GM12892 (cell line): ENCODE data around the gene WWP2.

Source experiments
- DNase-seq: peaks from one replicate; pipeline ENCODE4 v3.0.0; 2011; ENCODE audit not compliant: insufficient read length
- FAIRE-seq: peaks from 2 replicates; lab custom pipeline; 2011; peaks lifted over from hg19 to GRCh38; lab: Jason Lieb, UNC
- POLR2A ChIP-seq: IDR thresholded peaks from 2 replicates; pipeline ENCODE4 v1.6.1; 2011; ENCODE audit warnings: low read depth, low read length, control low read depth
- POLR2AphosphoS5 ChIP-seq: IDR thresholded peaks from 2 replicates; pipeline ENCODE4 v1.6.1; 2011; ENCODE audit warnings: low read depth, low read length, control low read depth
- TAF1 ChIP-seq: IDR thresholded peaks from 2 replicates; pipeline ENCODE4 v1.6.1; 2011; ENCODE audit warnings: low read depth, mild to moderate bottlenecking, control low read depth, low read length, borderline replicate concordance

WWP2 gene

GRCh38 chr16:69859105-69859989 is 97.2 kb downstream of the WWP2 start:
- DNase-seq = no peak
- TF ChIP-seq TAF1 (no peak), POLR2AphosphoS5 (no peak), POLR2A (no peak)
- no peak for FAIRE-seq

DNA sequence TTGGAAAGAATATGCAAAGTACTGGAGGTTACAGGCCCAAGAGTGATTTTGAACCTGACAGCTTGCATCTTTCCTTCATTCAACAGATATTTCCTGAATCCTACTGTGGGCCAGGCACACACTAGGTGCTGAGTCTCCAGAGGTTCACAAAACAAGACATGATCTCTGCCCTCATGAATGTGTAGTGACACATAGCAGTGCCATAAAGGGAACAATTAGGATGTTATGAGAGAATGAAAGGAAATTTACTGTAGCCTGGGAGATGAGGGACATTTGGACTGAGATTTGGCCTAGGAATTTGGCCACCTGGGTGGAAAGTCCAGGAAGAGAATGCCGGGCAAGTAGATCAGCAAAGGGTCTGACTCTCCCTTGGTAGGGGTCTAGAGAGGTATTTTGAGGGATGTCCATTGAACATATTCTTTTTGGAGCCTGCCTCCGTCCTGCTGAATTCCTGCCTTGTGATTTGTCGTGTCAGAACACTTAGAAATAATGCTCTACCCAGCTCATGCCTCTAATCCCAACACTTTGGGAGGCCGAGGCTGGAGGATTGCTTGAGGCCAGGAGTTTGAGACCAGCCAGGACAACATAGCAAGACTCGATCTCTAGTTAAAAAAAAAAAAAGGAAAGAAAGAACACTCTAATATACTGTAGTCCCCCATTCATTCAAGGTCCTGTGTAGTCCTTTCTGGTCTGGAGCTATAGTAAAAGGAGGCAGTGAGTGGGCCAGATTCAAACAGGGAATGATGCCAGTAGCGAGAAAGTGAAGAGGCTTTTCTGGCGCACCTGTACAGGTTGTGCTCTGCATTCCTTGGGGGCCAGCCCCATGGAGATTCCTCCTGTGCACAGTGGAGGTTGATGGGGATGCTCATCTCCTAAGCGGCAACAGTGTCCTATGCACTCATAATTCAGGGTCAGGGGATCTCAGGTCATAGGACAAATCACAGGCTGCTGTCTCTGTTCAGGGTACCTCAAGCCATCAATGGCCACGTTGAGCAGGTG is 98.4 kb downstream of the WWP2 start:
- DNase-seq = no peak
- FAIRE-seq = no peak

DNA sequence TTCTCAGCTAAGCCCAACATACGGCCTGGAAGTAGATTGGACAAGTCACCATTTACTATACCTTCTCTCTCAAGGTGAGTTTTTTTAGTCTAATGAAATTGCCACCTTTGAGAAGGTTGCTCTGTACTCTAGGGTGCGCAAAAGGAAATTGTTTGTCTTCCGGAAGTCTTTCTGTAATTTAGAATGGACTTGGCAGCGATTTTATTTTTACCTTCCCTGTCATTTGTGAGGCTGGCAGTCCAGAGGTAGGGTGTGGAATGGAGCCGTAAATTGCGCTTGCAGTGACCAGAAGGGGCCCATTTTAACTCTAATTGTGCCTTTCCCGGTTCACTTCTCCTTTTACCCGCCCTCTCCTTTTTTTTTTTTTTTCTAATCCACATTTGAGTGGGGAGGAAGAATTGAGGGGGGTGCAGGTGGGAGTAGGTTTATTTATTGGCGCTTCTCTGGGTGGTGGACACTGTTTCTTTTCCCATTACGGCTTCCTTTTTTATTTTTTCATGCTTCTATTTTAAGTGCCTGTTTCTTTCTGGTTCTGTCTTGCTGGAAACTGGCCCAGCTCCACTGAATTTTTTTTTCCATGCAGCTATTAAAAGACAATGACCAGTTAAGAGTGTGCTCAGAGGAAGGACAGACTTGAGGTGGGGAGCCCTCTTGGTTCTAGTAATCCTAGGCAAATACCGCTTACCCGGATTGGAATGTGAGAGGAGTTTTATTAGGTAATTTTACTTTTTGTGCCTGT is 99.3 kb downstream of the WWP2 start:
- no peak for FAIRE-seq
- TF ChIP-seq TAF1 (no peak), POLR2AphosphoS5 (no peak), POLR2A (no peak)
- no peak for DNase-seq

More for the DNA sequence above, 98.4 kb downstream of the WWP2 start:
- no peak for TF ChIP-seq TAF1
- TF ChIP-seq POLR2A = no peak
- TF ChIP-seq POLR2AphosphoS5 = no peak

GRCh38 chr16:69863401-69864281 is 101.5 kb downstream of the WWP2 start:
- FAIRE-seq = no peak
- TF ChIP-seq POLR2AphosphoS5 (no peak), TAF1 (no peak), POLR2A (no peak)

GRCh38 chr16:69865701-69866100 is 103.6 kb downstream of the WWP2 start:
- TF ChIP-seq TAF1 (no peak), POLR2A (no peak), POLR2AphosphoS5 (no peak)
- FAIRE-seq = no peak
- no peak for DNase-seq

More at GRCh38 chr16:69863401-69864281, 101.5 kb downstream of the WWP2 start:
- DNase-seq = no peak

GRCh38 chr16:69867784-69868560 is 105.8 kb downstream of the WWP2 start:
- TF ChIP-seq TAF1 (no peak), POLR2A (no peak), POLR2AphosphoS5 (no peak)
- DNase-seq (no peak), FAIRE-seq (no peak)

- FAIRE-seq = no peak
Observed at GRCh38 chr16:69870761-69871160, 108.6 kb downstream of the WWP2 start.

DNA sequence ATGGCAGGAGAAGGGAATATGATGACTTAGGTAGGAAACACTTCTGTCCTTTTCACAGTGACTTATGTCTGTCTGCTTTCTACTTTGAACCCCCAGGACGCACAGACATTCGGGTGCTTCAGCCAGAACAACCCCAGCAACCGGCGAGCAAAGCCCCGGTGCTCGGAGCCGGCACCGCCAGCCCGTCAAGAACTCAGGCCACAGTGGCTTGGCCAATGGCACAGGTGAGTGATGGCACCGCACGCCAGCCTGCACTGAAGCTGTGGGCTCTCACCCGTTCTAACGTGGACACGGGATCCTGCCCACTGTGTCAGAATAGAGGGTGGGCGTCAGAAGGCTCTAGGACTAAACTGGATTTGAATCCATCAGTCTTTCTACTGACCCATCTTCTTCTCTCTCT is 109.6 kb downstream of the WWP2 start:
- FAIRE-seq = no peak
- DNase-seq = no peak
- TF ChIP-seq POLR2A (no peak), TAF1 (no peak), POLR2AphosphoS5 (no peak)

More at GRCh38 chr16:69870761-69871160, 108.6 kb downstream of the WWP2 start:
- TF ChIP-seq POLR2A (no peak), POLR2AphosphoS5 (no peak), TAF1 (no peak)
- no peak for DNase-seq

DNA sequence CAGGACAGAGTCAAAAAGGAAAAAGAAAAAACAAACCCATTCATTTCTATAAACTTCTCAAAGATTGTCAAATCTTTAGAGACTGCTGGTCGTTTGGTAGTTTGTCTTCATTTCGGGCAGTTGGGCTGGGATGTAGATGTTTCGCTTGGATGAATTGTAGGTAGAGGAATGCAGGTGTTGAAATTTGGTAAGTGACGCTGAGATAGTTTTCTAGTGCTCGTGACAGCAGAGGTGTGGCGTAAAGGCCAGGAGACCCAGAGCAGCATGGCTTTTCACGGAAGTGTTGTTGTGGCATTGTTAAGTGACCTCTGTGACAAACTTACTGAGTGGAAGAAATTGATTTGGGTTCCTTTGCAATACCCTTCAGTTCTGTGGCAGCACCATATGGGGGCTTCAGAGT is 110.8 kb downstream of the WWP2 start:
- no peak for TF ChIP-seq POLR2A
- TF ChIP-seq POLR2AphosphoS5 = no peak
- no peak for TF ChIP-seq TAF1
- no peak for DNase-seq
- no peak for FAIRE-seq

DNA sequence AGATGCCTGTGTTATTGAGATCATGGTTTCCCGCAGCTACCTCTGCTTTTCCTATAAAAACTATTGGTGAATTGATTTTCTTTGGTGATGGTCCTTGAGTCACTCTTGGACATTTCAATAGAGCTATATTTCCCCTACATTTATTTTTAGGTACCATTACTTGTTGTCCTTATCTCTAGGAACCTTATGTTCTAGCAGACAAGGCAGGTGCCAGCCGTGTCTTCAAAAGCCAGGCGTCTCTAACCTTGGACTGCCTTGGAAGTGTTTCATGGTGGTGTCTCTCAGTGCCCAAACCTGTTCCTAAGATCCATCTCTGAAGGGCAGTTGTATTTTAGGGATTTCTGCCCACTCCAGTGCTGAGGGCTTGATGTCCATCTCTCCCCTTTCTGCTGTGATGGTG is 111.7 kb downstream of the WWP2 start:
- DNase-seq (no peak), FAIRE-seq (no peak)
- TF ChIP-seq TAF1 = no peak
- TF ChIP-seq POLR2AphosphoS5 = no peak
- TF ChIP-seq POLR2A = no peak
